HFF-Myc (cell line): Measurements from ENCODE around the gene EIF4E1B.

Source experiments
- DNase-seq: peaks from one replicate; pipeline ENCODE4 v3.0.0-alpha.2; 2011; ENCODE audit warnings: low read depth; ENCODE audit errors: extremely low read depth
- H3K4me3 ChIP-seq: replicated peaks from 2 replicates; pipeline ENCODE4 v1.5.1; 2011; ENCODE audit warnings: low read depth, mild to moderate bottlenecking, control low read depth, low read length
- TF ChIP-seq, protein P1 (sequence below): IDR thresholded peaks from 2 replicates; pipeline ENCODE4 v1.5.1; 2012; ENCODE audit warnings: mild to moderate bottlenecking, low read depth, low read length, control low read depth; ENCODE audit errors: missing control alignments

The EIF4E1B gene

DNA sequence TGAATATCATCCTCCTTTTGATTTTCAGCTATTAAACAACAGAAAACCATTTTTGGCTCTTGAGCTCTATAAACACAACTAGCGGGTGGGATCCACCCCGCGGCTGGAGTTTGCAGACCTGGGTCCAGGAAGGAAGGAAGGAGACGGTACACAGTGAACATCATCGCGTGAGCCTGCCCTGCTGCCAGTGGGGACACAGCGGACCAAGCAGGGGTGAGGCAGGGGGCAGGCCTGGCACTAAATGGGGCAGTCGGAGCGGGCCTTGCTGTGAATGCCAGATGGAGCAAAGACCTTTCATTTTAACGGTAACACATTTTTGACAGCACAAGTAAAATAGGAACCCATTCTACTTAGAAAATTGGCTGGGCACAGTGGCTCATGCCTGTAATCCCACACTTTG is 31.2 kb downstream of the EIF4E1B start:
- no peak overlapping the region for H3K4me3 ChIP-seq
- DNase-seq, result no peak
- TF ChIP-seq, protein P1, sequence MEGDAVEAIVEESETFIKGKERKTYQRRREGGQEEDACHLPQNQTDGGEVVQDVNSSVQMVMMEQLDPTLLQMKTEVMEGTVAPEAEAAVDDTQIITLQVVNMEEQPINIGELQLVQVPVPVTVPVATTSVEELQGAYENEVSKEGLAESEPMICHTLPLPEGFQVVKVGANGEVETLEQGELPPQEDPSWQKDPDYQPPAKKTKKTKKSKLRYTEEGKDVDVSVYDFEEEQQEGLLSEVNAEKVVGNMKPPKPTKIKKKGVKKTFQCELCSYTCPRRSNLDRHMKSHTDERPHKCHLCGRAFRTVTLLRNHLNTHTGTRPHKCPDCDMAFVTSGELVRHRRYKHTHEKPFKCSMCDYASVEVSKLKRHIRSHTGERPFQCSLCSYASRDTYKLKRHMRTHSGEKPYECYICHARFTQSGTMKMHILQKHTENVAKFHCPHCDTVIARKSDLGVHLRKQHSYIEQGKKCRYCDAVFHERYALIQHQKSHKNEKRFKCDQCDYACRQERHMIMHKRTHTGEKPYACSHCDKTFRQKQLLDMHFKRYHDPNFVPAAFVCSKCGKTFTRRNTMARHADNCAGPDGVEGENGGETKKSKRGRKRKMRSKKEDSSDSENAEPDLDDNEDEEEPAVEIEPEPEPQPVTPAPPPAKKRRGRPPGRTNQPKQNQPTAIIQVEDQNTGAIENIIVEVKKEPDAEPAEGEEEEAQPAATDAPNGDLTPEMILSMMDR, result no peak

DNA sequence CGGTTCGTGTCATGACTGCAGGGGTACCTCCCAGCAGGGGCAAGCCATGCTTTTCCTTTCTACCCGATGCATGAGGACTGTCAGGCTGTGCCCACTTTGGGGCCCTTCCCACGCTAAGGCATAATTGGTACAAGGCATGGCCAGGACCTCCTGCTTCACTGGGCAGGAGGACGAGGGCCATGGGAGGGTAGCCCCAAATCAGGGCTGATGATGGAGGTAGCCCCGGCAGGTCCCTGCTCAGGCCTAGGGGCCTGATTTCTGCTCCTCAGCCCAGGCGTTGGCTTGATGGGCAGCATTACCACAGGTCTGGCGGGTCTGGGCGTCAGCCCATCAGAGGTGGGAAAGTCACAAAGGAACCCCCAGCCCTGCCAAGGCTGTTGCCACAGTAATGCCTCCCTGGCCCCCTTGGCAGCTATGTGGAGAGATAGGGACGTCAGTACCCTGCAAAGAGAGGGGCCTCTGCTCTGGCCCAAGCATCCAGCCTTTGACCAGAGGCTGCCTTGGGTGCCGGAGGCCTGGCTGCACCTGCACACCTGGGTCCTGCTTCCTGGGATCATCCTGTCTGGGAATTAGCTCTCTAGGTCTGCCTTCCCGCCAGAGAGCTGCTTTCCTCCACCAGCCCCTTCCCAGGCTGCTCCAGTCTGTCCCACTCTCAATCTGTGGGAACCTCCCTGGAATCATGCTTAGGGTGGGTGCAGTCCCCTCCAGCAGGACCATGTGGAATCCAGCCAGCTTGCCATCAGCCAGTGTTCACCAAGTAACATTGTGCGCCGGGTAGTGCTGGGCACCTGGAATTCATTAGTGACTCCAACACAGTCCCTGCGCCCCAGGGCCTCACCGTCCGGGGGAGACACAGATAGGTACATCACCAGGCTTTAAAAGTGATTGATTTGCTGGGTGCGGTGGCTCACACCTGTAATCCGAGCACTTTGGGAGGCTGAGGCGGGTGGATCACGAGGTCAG is 32.2 kb downstream of the EIF4E1B start:
- DNase-seq, result no peak
- TF ChIP-seq, protein P1, result no peak
- H3K4me3 ChIP-seq, result no peak overlapping the region

DNA sequence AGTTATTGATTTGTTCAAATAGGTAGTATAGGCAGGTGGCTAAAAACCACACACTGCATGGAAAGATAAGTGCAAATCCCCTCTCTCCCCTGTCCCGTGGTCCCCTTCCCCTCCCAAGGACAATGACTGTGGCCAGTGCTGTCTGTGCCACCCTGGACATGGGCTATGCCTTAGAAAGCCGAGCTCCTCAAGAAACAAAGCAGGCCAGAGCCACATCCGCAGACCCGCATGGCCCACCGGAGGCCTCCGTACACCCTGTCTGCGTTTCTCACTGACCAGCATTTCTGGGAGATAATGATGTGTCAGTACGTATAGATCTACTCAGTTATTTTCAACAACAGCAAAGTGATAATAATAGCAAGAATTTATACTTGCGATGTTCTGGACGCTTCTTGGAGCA is 33.1 kb downstream of the EIF4E1B start:
- TF ChIP-seq, protein P1, result no peak
- DNase-seq, result no peak
- H3K4me3 ChIP-seq, result no peak overlapping the region

DNA sequence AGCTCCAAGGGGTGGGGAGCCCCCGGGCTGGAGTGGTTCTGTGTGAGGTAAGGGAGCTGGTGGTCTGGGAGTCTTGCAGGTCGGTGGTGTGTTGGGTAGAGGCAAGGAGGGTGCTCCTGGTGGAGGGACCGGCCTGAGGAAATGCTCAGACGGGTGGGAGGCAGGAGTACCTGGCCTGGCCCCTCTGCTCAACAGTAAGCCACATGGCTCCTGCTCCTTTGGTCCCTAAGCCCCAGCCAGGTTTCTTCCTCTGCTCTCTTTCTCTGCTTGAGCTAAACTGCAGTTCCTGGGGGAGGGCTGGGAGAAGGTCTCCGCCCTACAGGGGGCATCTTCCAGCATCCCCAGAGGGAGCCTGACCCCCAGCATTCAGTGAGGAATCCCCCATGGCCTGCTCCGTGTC is 34.0 kb downstream of the EIF4E1B start:
- no peak for DNase-seq
- TF ChIP-seq, protein P1, result no peak
- H3K4me3 ChIP-seq, result no peak overlapping the region

DNA sequence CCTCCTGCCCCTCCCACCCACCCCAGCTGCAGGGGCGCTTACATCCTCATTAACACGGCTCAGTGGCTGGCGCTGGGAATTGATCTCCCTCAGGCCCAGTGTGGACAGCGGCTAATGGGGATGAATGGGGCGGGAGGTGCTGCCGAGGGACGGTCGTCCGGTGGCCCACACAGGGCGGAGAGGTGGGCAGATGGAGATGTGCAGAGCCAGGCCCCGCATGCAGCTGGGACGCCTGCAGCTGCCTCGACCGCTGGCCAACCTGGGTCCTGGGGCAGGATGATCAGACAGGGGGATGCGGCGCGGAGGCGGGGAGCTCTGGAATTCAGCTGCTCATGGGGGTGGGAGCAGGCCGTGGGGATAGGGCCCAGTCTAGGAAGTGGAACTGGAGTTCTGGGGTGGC is 34.4 kb downstream of the EIF4E1B start:
- no peak for DNase-seq
- H3K4me3 ChIP-seq, result no peak overlapping the region
- TF ChIP-seq, protein P1, result no peak

DNA sequence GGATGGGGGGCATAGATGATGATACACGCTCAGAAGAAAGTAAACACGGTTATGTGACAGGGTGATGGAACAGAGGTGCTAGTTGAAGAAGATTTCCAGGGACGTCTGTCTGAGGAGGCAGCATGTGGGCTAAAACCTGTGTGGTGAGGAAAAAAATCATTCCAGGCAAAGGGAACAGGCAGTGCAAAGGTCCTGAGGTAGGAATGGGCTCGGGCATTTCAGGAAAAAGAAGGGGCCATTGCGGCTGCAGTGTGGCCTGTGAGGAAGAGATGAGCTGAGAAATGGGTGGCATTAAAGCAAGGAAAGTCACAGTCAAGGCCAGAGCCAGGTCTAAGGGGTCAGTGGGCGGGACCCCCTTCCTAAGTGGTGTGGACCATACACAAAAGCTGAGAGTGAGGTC is 35.0 kb downstream of the EIF4E1B start:
- TF ChIP-seq, protein P1, result no peak
- DNase-seq, result no peak
- no peak overlapping the region for H3K4me3 ChIP-seq
